Heart left ventricle (tissue), 16 donors: ENCODE results near the gene CCSER2. TPM values are rescaled to one million over a fixed set of nuclear protein-coding genes. Genes with fewer than 3 reads are reported as not detected.
"Not testable (repeated sequence)": the region's sequence is repeated elsewhere in the genome, so short reads cannot be mapped to it uniquely, and the experiment has no call there.

Experiments
- ATAC-seq, 4 donors: fragments of 200-7000 bp; cut with Tn5 transposase; one replicate each; pipeline ENCODE4 v1.9.1; 2020 to 2022; ENCODE audit warnings: moderate library complexity in 4 of 4, mild to moderate bottlenecking in 3 of 4, moderate number of reproducible peaks in 1 of 4
- DNase-seq, 5 donors: peaks; one replicate each; pipeline ENCODE4 v3.0.0-alpha.2; 2020
- H3K27ac ChIP-seq, 12 donors: fragments of 200-600 bp; sonication (generic) in 4 of 12; one replicate each; pipeline versions ENCODE4 v1.5.0 to v1.8.0; 2016 to 2022; ENCODE audit warnings: mild to moderate bottlenecking in 2 of 12
- H3K27me3 ChIP-seq, 9 donors: fragments of 200-600 bp; sonication (generic) in 2 of 9; one replicate each; pipeline versions ENCODE4 v1.5.1 to v1.8.0; 2016 to 2022; ENCODE audit warnings: mild to moderate bottlenecking in 3 of 9
- H3K36me3 ChIP-seq, 9 donors: fragments of 200-600 bp; sonication (generic) in 2 of 9; one replicate each; pipeline versions ENCODE4 v1.5.0 to v1.8.0; 2018 to 2022; ENCODE audit warnings: mild to moderate bottlenecking in 2 of 9
- H3K4me1 ChIP-seq, 12 donors: fragments of 200-600 bp; sonication (generic) in 4 of 12; one replicate each; pipeline versions ENCODE4 v1.5.0 to v1.8.0; 2016 to 2022; ENCODE audit warnings: mild to moderate bottlenecking in 3 of 12
- H3K4me3 ChIP-seq, 12 donors: fragments of 200-600 bp; sonication (generic) in 4 of 12; one replicate each; pipeline versions ENCODE4 v1.5.0 to v1.8.0; 2017 to 2022; ENCODE audit warnings: mild to moderate bottlenecking in 9 of 12, moderate library complexity in 4 of 12
- H3K9me3 ChIP-seq, 12 donors: fragments of 200-600 bp; sonication (generic) in 4 of 12; one replicate each; pipeline versions ENCODE4 v1.5.0 to v1.8.0; 2016 to 2022; ENCODE audit warnings: mild to moderate bottlenecking in 1 of 12
- CTCF ChIP-seq, 12 donors: fragments of 200-600 bp; sonication (generic) in 4 of 12; IDR thresholded peaks; one replicate each; pipeline versions ENCODE4 v1.5.0 to v1.8.0; 2018 to 2022; ENCODE audit warnings: antibody characterized with exemption in 12 of 12, mild to moderate bottlenecking in 5 of 12
- POLR2A ChIP-seq, 2 donors: fragments of 450-650 bp; IDR thresholded peaks; one replicate each; pipeline ENCODE4 v1.6.1; 2017; ENCODE audit warnings: antibody characterized with exemption in 2 of 2, mild to moderate bottlenecking in 2 of 2, moderate library complexity in 2 of 2
- WGBS, 4 donors: extraction: QIAGEN DNeasy Blood & Tissue Kit in 2 of 4; methylation state at CpG; one replicate each; pipeline versions ENCODE4 v1.1.5 to v1.1.7; 2013 to 2018; 5-methylcytosine and 5-hydroxymethylcytosine counted together
- intact Hi-C, 10 donors: fragments of 100-400 bp; cut with DNase I; formaldehyde crosslinking; loops; one replicate each; pipeline versions ENCODE4 v1.11.1 to v1.14.2; 2022
- polyA plus RNA-seq, 2 donors: library from polyadenylated mRNA; stranded (reverse); fragments of 200-250 nt; gene quantifications; one replicate each; pipeline ENCODE4 v1.2.3, GENCODE V29; 2013
- total RNA-seq, 9 donors: library from RNA; depleted of rRNA in 2 of 9; stranded (reverse); fragments of >200 nt in 2 of 9; fragmentation: NEBNext Ultra II Directional in 3 of 9; extraction: Animal tissue kit (Norgen Biotek cat#: 25700) in 3 of 9; gene quantifications; one replicate each; pipeline versions ENCODE4 v1.1.0 to v1.2.4, GENCODE V29; 2016 to 2023
- donor health status: ischemic (EF 13 %, LVEDD 7.1; RV severe dilation, severe dysfunction).
- donor health status: healthy with polysubstance abuse.
- donor health status: DM: no; HTN: yes; CAD: no.
- donor health status: DM: no; HTN: no; CAD: no.
- donor health status: ischemic (EF 25% LVEDD 6.9; RV normal size, moderate dysfunction).
- donor health status: ischemic (EF 25% LVEDD 5.7; RV mildly dilated, moderate dysfunction).
- donor health status: healthy.
- donor health status: DM: yes; HTN: yes; CAD: no.
- donor health status: ischemic (EF 35%, LVEDD 5.7; RV mildly dilated, moderate dysfunction).
- donor health status: nonischemic (EF 11% LVEDD 7.7; RV severe dilation, severe dysfunction).
- donor health status: DM: yes; HTN: yes; CAD: no.
- donor health status: PGD.
- donor health status: ischemic (EF 29% LVEDD 5.4; RV normal size, mild dysfunction).
- donor health status: nonischemic (EF 23%, LVEDD 6.1; RV moderate dilation, normal function).

The CCSER2 gene
- total and polyA plus RNA-seq, 11 donors, result 32.4 to 244 (median 159) TPM

DNA sequence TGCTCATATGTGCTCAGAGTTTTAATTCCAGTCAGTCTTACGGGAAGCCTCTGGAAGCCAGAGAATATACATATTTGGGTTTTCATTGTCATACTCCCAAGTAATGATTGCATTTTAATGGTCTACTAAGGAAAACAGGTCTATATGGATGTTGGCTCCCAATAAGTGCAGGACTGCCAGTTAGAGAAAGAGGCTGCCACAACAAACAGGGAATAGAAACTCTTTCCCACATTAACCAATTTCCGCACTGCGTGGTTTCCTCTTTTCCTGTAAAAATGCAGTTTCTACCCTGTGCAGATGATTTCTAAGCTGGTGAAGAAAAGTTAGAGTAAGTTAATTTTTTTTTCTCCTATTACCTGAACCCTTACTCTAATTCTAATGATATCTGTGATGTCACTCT is 78.2 kb downstream of the CCSER2 start:
- no peak for TF ChIP-seq POLR2A (IDR thresholded peaks at IDR 0.05)
- TF ChIP-seq CTCF (IDR thresholded peaks at IDR 0.05), result no peak
- intact Hi-C loops, result no loop called here
- no peaks in the 10 kb centered on the region for H3K36me3 ChIP-seq
- 81 to 91% (median 89%) methylated on average over 3 of the region's 3 CpGs for WGBS, 4 donors
- no peaks in the 10 kb centered on the region for H3K27me3 ChIP-seq
- ATAC-seq (peak in 1 of 4 donors; percentile 22), DNase-seq (no peak)
- peaks cover 0 to 33% (median under 1%) of the 10 kb centered on the region in 12 donors for H3K4me1 ChIP-seq
- no peak overlapping the region for H3K27ac ChIP-seq
- no peak overlapping the region for H3K4me3 ChIP-seq
- peaks cover 0 to 13% (median 0%) of the 10 kb centered on the region in 12 donors for H3K9me3 ChIP-seq

DNA sequence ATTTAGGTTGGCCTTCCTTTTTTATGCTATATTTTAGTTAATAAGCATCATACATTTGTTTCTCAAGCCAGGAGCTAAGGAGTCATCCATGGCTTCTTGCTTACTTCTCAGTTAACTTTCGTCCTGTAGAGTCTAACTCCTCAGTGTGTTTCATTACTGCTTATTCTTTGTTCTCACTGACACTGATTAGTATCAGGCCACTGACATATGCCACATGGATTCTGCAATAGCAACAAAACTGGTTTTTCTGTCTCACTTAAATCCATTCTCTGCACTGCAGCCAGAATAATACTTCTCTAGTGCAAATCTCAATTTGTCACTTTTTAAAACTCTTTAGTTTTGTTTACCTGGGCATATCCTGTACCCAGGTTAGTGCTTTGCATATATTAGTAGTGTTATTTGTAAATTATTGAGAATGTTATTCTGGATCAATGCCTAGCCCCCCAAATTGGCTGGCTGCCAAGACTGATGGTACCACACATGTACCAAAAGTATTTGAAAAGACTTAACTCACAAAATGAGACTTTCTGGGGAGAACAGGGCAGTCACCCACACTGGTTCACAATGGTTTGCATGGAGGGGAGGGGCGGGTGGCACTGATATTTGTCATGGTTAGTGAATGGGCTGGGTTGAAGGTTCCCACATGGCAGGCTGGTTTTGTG is 79.1 kb downstream of the CCSER2 start:
- Histone ChIP-seq H3K4me3 (no peak overlapping the region), H3K27me3 (no peaks in the 10 kb centered on the region), H3K4me1 (peaks cover 0 to 25% (median 0%) of the 10 kb centered on the region in 12 donors), H3K9me3 (peaks cover 0 to 23% (median 7%) of the 10 kb centered on the region in 12 donors), H3K27ac (no peak overlapping the region), H3K36me3 (no peaks in the 10 kb centered on the region)
- DNase-seq (no peak), ATAC-seq (no peak)
- 81 to 92% (median 89%) methylated on average over 2 of the region's 2 CpGs for WGBS, 4 donors
- TF ChIP-seq POLR2A (IDR thresholded peaks at IDR 0.05) (no peak), CTCF (IDR thresholded peaks at IDR 0.05) (no peak)
- intact Hi-C loops, result no loop called here

DNA sequence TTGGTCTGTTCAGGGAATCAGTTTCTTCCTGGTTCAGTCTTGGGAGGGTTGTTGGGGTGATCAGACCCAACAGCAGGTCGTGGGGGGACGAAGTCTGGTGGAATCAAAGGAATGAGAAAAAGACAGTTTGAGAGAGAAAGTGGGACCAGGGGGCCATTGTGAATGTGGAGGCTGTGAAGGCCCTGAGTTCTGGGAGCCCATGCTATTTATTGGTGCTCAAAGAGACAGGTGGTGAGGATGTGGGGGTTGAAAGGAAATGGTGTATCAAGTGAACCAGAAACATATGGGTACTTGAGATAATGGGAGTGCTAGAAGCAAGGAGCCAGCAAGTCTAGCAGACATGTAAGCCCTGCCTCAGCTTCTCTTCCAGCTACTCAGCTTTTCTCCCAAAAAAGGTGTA is 84.1 kb downstream of the CCSER2 start:
- DNase-seq, result no peak

DNA sequence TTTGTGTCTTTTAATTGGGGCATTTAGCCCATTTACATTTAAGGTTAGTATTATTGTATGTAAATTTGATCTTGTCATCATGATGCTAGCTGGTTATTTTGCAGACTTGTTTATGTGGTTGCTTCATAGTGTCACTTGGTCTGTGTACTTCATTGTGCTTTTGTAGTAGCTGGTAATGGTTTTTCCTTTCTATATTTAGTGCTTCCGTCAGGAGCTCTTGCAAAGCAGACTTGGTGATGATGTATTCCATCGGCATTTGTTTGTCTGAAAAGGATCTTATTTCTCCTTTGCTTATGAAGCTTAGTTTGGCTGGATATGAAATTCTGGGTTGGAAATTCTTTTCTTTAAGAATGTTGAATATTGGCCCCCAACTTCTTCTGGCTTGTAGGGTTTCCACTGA is 85.7 kb downstream of the CCSER2 start:
- 42 to 67% (median 65%) methylated on average over 2 of the region's 2 CpGs for WGBS, 4 donors
- peak in 1 of 4 donors; percentile 75 for ATAC-seq

More for the DNA sequence above, 84.1 kb downstream of the CCSER2 start:
- intact Hi-C loops, result no loop called here
- ATAC-seq, result no peak
- Histone ChIP-seq H3K4me1 (peaks cover 0 to 20% (median 4%) of the 10 kb centered on the region in 12 donors), H3K27me3 (no peaks in the 10 kb centered on the region), H3K4me3 (no peak overlapping the region), H3K36me3 (no peaks in the 10 kb centered on the region), H3K27ac (no peak overlapping the region), H3K9me3 (peaks cover 0 to 47% (median 19%) of the 10 kb centered on the region in 12 donors)
- TF ChIP-seq POLR2A (IDR thresholded peaks at IDR 0.05) (no peak), CTCF (IDR thresholded peaks at IDR 0.05) (no peak)
- WGBS, 4 donors, result 94 to 99% (median 98%) methylated on average over 2 of the region's 2 CpGs

More for the DNA sequence above, 85.7 kb downstream of the CCSER2 start:
- H3K27me3 ChIP-seq, H3K36me3 ChIP-seq, H3K4me3 ChIP-seq, intact Hi-C loops, DNase-seq: not testable (repeated sequence)
- Histone ChIP-seq H3K4me1 (peaks cover 0 to 20% (median 2%) of the 10 kb centered on the region in 12 donors), H3K27ac (peak overlapping the region in 1 of 12 donors; percentile 16), H3K9me3 (peaks cover 0 to 47% (median 19%) of the 10 kb centered on the region in 12 donors)
